ENCODE data around the gene GTF3C4. TPM values are rescaled to one million over a fixed set of nuclear protein-coding genes. Genes with fewer than 3 reads are reported as not detected.

GTF3C4 gene
- total and polyA plus RNA-seq, 2 experiments from 2014 or later, result 8.3 to 12.9 TPM

DNA sequence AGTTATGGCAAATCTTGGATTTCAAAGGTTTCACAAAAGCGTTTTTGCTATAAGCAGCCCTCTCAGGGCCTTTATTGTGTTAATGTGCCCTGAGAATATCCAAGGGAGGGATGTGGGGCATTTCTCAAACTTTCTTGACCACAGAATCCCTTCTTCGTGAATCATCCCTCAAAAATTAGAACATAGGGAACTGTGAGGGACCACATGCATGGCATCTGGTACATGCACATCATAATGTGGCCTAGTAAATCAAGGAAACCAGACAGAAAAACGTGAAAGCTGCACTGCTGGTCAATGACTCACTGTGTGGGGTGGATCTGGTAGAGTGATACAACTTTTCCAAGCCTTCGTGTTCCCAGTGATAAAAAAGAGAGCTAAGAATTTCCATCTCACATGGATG lies 22.9 kb upstream of the GTF3C4 start:
- Histone ChIP-seq H3K4me3 (no peak overlapping the region), H3K27me3 (no peaks in the 10 kb centered on the region), H3K36me3 (peaks cover 49% of the 10 kb centered on the region), H3K27ac (no peak overlapping the region), H3K4me1 (ENCODE audit: low read depth) (no peaks in the 10 kb centered on the region), H3K9me3 (ENCODE audit: low read depth) (no peaks in the 10 kb centered on the region)
- peak in 1 of 2 donors; percentile 97 for DNase-seq (ENCODE audit: low read depth in 1 of 2, low spot score in 1 of 2)
- TF ChIP-seq, protein P1, sequence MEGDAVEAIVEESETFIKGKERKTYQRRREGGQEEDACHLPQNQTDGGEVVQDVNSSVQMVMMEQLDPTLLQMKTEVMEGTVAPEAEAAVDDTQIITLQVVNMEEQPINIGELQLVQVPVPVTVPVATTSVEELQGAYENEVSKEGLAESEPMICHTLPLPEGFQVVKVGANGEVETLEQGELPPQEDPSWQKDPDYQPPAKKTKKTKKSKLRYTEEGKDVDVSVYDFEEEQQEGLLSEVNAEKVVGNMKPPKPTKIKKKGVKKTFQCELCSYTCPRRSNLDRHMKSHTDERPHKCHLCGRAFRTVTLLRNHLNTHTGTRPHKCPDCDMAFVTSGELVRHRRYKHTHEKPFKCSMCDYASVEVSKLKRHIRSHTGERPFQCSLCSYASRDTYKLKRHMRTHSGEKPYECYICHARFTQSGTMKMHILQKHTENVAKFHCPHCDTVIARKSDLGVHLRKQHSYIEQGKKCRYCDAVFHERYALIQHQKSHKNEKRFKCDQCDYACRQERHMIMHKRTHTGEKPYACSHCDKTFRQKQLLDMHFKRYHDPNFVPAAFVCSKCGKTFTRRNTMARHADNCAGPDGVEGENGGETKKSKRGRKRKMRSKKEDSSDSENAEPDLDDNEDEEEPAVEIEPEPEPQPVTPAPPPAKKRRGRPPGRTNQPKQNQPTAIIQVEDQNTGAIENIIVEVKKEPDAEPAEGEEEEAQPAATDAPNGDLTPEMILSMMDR (IDR thresholded peaks at IDR 0.05; ENCODE audit: low read depth, low read length), result no peak

- Histone ChIP-seq H3K4me3 (no peak overlapping the region), H3K36me3 (peaks cover 49% of the 10 kb centered on the region), H3K27ac (no peak overlapping the region), H3K9me3 (ENCODE audit: low read depth) (no peaks in the 10 kb centered on the region), H3K4me1 (ENCODE audit: low read depth) (no peaks in the 10 kb centered on the region), H3K27me3 (no peaks in the 10 kb centered on the region)
- TF ChIP-seq, protein P1 (IDR thresholded peaks at IDR 0.05; ENCODE audit: low read depth, low read length), result no peak
- DNase-seq (ENCODE audit: low read depth in 1 of 2, low spot score in 1 of 2), result peak in 1 of 2 donors; percentile 44
These were observed 22.5 kb upstream of the GTF3C4 start for GRCh38 chr9:132647806-132648205.

GRCh38 chr9:132648283-132648682 lies 22.0 kb upstream of the GTF3C4 start:
- H3K27ac ChIP-seq, result no peak overlapping the region
- TF ChIP-seq, protein P1 (IDR thresholded peaks at IDR 0.05; ENCODE audit: low read depth, low read length), result no peak
- H3K4me3 ChIP-seq, result no peak overlapping the region
- no peak for DNase-seq (ENCODE audit: low read depth in 1 of 2, low spot score in 1 of 2)
- H3K36me3 ChIP-seq, result peaks cover 49% of the 10 kb centered on the region
- no peaks in the 10 kb centered on the region for H3K27me3 ChIP-seq
- no peaks in the 10 kb centered on the region for H3K4me1 ChIP-seq (ENCODE audit: low read depth)
- H3K9me3 ChIP-seq (ENCODE audit: low read depth), result no peaks in the 10 kb centered on the region

- Histone ChIP-seq H3K27me3 (no peaks in the 10 kb centered on the region), H3K4me3 (no peak overlapping the region), H3K27ac (no peak overlapping the region), H3K4me1 (ENCODE audit: low read depth) (no peaks in the 10 kb centered on the region), H3K36me3 (peaks cover 46% of the 10 kb centered on the region), H3K9me3 (ENCODE audit: low read depth) (no peaks in the 10 kb centered on the region)
- TF ChIP-seq, protein P1 (IDR thresholded peaks at IDR 0.05; ENCODE audit: low read depth, low read length), result no peak
- no peak for DNase-seq (ENCODE audit: low read depth in 1 of 2, low spot score in 1 of 2)
These were observed 21.6 kb upstream of the GTF3C4 start for GRCh38 chr9:132648685-132649084.

DNA sequence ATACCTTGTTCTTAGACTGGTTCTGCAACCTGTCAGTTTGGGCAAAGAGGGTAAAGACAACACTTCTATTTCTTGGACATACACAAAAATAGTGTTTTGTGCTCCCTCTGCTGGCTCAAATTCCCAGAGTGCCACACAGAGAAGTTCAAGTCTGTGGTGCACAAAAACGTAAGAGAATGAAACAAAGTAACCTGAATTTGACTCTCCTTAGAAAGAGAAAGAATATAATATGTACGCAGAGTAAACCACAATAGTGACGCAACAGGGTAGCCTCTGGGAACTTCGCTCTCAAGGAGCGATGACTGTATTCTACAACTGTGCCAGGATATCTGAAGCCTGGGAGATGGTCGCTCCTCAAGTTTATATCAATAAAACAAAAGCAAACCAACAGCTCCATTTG lies 19.0 kb upstream of the GTF3C4 start:
- Histone ChIP-seq H3K4me1 (ENCODE audit: low read depth) (no peaks in the 10 kb centered on the region), H3K9me3 (ENCODE audit: low read depth) (no peaks in the 10 kb centered on the region), H3K4me3 (no peak overlapping the region), H3K36me3 (peaks cover 26% of the 10 kb centered on the region), H3K27ac (no peak overlapping the region), H3K27me3 (no peaks in the 10 kb centered on the region)
- TF ChIP-seq, protein P1 (IDR thresholded peaks at IDR 0.05; ENCODE audit: low read depth, low read length), result peak; percentile 72
- peak in 1 of 2 donors; percentile 95 for DNase-seq (ENCODE audit: low read depth in 1 of 2, low spot score in 1 of 2)

DNA sequence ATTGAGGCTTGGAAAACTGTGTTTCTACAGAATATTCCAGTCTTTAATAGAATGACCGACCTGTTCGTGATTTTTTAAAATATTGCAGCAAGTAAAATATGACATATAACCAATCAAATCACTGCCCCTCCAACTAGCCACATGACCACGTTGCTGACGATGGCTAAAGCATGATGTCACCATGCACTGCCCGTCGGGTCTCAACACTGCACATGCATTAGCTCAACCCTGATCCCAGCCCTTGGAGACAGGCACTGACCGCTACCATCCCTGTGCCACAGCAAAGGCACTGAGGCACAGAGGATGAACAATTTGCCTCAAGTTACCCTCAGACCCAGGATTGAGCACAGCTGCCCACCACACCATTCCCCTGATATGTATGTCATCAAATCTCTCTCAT lies 14.0 kb upstream of the GTF3C4 start:
- TF ChIP-seq, protein P1 (IDR thresholded peaks at IDR 0.05; ENCODE audit: low read depth, low read length), result no peak

More for the DNA sequence above, 14.0 kb upstream of the GTF3C4 start:
- Histone ChIP-seq H3K27ac (no peak overlapping the region), H3K36me3 (peaks cover 28% of the 10 kb centered on the region), H3K4me3 (no peak overlapping the region), H3K27me3 (no peaks in the 10 kb centered on the region), H3K4me1 (ENCODE audit: low read depth) (no peaks in the 10 kb centered on the region), H3K9me3 (ENCODE audit: low read depth) (no peaks in the 10 kb centered on the region)
- DNase-seq (ENCODE audit: low read depth in 1 of 2, low spot score in 1 of 2), result no peak
